Activated CD8-positive, alpha-beta memory T cell treated with anti-CD3 and anti-CD28 coated beads, Interleukin-2, amount 50 U/mL, for 1 hour (primary cell): ENCODE results near the gene JAM3.

ENCODE experiments used
- DNase-seq: peaks from one replicate; pipeline ENCODE4 v3.0.0-alpha.2; 2020; ENCODE audit errors: extremely low read depth

The JAM3 gene

DNA sequence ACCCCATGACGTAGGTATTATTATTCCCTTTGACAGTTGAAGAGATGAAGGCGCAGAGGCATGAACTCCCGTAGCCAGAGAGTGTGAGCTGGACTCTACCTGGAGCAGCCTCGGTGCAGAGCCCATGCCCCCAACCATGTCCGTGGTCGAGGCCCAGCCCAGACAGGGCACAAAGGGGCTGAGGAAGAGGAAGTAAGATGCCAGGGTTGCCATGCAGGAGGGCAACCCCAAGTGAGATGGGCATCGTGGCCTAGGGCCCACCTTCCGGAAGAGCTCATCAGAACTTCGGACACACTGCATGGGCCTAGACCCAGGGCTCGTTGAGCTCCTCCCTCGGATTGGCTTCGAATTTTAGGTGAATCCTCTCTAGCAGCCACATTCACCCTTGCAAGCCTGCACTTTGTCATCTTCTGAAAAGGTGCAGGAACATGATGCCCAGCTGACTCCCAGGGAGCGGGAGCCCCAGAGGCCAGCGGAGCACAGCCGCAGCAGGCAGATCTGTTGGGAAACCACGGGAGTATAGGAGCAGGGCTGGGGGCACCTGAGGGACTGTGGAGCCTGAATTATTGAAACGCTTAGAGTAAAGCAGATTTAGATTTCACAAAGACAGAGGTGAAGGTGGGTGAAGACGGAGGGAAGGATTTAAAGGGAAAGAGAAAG is 29.0 kb upstream of the JAM3 start:
- DNase-seq, result no peak

DNA sequence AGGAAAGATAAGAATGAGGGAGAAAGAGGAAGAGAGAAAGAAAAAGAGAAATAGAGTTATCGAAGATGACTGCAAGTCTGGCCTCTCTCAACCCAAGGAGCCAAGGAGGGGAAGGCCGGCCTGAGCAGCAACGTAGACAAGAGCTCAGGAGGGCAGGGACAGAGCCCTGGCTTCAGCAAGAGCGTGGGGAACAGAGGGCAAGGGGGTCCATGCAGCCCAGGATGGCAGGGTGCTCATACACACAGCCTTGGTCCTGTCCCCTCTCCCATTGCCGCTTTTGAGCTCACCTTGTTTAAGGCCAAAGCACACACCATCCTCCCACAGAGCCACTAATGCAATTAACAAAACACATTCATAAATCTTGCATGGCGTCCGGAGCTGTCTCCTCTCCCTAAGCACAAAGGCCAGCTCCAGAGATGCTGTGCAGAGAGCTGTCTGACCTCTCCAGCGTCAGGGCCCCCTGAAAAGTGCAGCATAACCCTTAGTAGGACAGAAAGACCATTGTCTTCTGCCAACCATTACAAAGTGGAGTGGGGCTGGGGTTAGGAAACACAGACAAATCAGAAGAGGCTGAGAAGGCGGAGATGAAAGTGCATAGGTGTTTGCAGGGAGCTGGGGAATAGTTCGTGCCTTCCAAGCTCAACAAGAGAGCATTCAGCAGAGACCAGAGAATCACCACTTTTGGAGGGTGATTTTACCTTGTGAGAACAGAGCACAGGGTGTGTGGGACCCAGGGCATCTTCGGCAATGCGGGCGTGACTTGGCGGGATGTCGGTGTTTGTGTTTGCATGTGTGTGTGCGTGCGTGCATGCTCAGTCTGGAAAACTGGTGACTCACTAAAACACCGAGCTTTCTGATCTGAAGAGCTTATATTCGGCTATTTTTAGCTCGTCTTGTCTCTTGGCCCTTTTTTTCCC is 28.2 kb upstream of the JAM3 start:
- DNase-seq, result no peak

DNA sequence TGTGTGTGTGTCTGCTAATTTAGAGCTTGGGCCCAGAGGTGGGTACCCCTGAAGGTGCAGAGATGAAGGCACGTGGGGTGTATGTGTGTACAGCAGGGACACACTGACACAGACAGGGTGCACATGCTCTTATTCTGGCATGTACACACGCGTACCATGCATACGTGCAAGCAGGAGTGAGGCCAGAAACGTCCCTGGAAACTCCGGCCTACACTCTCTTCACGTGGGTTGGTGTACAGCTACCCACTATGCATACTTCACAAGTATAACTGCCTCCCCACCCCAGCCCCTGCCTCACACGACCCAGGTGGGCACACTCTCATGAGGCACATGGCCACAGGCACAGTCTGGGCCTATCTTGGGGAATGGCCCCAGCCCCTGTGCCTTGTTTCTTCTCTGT is 27.5 kb upstream of the JAM3 start:
- no peak for DNase-seq

DNA sequence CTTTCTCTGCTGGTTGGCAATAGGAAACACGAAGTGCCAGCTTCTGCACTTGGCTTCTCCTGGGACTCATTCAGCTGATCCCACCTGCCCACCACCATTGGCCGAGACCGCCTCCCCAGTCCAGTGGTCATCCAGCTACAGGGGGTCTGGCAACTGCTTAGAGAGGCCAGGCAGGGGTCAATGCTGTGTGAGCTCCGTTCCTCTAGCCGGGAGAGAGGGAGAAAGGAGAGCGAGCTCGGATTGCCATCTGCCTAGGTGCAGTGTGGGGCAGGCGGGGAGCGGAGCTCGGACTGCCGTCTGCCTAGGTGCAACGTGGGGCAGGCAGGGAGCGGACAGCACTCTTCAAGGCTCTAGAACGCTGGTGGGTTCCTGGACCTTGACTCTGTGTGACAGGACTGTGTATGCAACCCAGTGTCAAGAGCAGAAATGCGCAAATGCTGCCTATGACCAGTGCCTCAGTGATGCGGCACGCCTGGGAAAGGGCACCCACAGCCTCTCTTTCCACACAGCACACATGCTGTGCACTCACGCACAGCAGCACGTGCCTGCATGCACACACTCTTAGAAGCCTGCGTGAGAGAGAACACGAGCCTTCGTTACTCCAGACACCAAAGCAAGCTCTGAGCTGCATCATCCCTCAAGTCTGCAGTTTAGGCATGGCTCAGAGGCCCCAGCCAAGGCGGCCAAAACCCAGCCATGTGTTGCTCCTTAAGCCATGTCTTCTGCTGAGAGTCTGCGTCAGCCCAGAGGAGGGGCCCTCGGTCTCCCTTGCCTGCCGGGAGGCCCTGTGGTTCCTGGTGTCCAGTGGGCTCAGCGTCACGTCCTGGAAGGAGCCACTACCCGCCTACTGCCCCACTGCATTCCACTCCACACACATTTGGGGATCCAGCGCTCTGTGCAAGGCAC is 26.8 kb upstream of the JAM3 start:
- no peak for DNase-seq

DNA sequence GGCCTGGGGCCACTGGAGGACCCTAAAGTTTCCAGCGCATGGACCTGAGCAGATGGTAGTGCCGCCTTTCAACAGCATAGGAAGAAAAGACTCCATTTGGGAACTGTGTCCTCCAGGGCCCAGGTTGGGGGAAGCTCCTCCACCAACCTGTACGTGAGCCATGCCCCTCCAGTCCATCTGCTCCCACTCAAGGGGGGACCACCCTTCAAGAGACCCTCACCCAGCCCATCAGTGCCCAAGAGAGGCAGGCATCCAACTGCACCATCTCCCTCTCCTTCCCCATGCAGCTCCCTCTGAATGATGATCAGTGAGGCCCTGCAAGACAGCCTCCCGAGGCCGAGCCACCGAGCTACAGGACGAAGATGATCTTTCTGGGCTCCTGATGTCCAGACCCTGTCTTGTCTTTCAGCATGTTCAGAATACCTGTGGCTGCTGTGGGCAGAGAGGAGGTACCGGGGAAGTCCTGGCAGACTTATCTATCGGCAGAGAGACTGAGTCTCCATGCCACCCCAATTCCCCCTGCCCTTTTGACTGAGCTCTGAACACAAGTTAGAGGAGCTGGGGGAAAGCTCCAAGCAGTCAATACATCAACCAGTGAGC is 25.0 kb upstream of the JAM3 start:
- no peak for DNase-seq

DNA sequence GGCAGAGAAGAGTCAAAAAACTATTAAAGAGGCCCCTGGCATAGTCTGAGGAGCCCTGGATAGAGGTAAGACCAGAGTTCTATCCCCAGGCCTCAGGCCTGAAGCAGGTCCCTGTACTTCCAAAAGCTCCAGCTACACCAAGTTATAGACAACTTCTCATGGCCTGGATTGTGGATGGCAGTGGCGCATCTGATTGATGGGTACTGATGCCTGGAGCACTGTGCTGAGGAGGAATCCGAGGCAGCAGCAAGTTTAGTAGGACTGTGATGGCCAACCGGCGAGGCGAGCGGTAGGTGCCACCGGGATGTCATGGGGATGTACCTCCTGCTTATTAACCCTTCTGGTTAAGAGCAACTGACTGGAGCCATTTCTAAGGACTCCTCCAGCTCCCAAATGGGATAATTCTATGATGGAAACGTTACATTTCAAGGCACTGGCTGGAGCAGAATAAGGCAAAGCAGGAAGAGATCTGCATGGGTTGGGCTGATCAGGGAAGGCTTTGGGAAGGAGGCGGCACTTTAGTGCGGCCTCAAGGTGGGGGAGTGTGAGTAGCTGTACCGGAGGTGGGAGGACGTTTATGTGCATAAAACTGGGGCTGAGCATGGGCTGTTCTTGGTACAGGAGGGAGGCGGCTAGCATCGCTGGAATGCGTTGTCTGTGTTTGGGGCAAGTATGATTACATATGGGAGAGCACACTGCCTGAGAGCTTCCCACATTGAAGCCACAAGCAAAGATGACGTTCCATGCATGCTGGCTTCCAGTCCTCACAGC is 24.2 kb upstream of the JAM3 start:
- DNase-seq, result no peak

DNA sequence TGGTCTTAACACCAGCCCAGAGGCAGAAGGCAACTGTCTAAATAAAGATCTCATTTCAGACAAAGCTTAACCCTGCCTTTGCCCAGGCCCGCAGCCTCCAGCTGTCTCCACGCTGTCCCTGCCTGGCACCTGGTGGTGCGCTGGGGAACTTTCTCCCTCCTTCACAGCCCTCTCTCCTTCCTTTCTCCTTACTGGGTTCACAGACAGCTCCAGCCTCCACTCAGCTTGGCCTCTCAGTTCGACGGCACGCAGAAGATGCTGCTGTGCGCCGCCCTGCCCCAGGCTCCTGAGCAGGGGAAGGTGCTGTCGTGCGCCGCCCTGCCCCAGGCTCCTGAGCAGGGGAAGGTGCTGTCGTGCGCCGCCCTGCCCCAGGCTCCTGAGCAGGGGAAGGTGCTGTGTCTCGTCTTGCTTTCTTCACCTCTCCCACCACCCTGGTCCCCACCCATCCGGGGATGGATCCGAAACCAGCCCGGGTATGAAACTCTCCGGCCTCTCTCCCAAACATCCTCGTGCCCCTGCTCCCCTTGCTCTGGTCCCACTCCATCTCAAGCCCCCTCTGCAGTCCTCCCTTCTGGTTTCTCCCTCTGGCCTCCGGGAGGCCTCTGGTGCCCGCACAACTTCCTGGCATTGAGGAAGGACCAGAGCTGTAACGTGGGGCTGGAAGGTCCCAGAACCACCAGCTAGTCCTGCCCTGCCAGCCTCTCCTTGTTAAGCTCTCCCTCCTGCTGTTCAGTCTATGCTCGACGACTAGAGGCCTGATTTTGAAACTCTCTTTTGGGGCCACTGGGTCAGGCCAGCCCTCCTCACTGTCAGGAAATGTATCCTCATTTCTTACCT is 22.9 kb upstream of the JAM3 start:
- no peak for DNase-seq

DNA sequence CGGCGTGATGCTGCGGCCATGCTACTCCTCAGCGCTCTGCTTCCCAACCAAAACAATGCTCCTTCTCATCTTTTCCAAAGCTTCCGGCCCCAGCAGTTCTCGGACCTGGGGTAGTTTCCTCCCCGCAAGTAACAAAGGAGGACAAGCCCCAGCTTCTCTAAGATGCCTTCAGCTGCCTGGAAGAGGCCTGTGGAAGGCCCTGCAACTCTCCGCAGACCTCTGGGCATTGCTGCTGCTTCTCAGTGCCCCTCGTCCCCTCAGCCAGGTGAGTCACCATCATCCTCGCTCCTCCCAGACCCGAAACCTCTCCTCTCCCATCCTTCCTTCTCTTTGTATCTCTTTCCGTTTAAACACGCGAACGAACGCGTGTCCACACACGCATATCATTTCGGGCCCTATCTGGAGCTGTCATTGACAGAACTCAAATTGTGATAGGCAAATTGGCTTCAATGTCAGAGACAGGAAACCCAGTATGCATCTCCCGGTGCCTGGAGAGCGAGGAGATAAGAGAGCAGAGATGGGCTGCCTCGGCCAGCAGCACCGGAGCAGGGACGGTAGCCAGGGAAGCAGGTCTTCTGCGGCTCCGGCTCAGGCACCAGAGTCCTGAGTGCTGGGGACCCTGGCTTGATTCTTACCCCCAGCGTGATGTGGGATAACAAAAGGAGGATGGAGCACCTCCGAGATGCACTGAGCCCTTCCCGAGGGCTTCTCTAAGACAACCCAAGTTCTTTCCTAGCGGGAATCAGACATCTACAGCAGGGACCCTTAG is 22.0 kb upstream of the JAM3 start:
- no peak for DNase-seq

DNA sequence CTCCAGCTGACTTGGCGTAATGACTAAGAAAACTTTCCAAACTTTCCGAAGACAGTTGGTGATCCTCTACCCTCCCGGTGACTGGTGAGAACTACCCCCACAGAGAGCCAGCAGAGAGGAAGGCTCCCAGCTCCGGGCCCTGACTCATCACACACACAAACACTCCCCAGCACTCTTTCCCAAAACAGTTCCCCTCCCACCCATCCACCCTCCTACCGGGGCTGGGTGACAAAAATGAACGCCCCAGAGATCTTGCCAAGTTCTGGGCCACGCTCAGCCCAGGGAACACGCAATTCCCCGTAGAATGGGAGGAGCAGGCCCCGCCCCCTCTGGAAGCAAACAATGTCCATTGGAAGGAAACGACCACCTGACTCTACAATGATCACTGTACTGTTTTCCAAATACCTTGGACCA is 21.3 kb upstream of the JAM3 start:
- DNase-seq, result no peak

DNA sequence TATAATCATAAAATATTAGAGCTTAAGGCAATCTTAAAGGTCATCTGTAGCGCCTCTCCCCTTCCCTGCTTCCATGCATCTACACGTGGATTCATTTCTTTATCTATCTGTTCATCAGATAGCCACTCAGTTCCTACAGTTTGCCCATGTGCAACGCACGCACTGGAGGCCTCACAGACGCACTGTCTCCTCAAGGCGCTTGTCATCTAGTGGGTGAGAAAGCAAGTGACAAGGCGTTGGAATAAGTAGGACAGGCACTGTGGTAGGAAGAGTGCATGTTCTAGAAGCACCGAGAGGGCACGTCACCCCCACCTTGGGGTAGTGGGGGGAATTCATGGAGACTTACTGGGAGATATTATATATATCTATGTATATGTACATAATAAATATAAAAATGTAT is 20.8 kb upstream of the JAM3 start:
- no peak for DNase-seq

DNA sequence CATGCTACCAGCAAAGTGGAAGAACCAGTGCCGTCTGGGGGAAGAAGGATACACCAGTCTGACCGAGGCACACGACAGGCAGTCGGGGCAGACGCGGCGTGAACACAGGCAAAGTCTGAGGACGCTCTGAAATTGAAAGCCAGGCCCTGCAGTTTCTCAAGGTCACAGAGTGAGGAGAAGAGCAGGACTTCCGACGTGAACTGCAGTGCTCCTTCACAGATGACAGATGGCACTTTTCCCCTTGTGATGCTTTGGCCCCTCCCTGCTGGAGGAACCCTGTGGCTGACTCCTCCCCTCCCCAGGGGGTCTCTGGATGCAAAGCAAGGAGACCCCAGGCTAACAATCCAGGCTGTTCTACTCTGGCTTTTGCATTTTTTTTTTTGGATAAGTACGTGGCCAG is 19.6 kb upstream of the JAM3 start:
- no peak for DNase-seq

DNA sequence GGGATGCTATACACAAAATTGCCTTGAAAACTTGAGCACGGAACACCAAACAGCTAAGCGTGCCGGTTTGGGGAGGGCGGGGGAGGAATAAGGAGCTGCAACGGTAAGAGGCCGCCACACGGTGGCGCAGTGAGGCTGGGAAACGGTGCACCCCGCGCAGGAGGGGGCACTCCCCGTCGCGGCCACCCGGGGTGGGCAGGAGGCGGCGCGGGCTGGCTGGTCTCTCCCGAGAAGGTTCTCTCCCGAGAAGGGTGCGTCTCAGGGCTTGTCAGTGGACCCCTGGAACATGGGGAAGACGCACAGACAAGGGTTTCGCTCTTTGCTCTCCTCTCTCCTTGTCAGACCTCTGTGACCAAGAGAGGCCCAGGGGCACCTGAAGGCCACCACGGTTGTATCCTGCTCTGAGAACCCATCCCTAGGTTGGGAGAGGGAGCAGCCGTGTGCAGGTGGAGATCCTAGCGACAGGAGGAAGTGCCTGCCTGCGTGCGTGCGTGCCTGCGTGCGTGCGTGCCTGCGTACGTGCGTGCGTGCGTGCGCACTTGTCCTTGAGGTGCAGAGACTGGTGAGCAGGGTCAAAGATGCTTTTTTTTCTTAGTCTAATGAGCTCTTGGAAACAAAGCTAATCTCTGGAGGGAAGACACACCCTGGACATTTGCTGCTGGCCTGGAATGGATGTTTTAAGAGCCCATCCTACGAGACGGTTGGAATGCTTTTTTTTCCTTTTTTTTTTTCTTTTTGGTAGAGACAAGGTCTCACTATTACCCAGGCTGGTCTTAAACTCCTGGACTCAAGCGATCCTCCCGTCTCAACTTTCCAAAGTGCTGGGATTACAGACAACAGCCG is 18.1 kb upstream of the JAM3 start:
- DNase-seq, result no peak

DNA sequence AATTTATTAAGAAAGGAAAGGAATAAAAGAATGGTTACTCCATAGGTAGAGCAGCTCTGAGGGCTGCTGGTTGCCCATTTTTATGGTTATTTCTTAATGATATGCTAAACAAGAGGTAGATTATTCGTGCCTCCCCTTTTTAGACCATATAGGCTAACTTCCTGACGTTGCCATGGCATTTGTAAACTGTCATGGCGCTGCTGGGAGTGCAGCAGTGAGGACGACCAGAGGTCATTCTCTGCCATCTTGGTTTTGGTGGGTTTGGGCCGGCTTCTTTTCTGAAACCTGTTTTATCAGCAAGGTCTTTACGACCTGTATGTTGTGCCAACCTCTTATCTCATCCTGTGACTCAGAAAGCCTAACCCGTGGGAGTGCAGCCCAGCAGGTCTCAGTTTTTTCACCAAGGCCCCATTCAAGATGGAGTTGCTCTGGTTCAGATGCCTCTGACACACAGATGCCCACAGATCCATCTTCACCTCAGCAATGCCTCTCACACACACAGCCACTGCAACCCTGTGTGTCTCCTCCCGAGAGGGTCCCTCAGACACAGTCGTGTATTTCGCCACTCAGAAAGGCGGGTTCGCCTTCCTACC is 16.4 kb upstream of the JAM3 start:
- DNase-seq, result no peak

DNA sequence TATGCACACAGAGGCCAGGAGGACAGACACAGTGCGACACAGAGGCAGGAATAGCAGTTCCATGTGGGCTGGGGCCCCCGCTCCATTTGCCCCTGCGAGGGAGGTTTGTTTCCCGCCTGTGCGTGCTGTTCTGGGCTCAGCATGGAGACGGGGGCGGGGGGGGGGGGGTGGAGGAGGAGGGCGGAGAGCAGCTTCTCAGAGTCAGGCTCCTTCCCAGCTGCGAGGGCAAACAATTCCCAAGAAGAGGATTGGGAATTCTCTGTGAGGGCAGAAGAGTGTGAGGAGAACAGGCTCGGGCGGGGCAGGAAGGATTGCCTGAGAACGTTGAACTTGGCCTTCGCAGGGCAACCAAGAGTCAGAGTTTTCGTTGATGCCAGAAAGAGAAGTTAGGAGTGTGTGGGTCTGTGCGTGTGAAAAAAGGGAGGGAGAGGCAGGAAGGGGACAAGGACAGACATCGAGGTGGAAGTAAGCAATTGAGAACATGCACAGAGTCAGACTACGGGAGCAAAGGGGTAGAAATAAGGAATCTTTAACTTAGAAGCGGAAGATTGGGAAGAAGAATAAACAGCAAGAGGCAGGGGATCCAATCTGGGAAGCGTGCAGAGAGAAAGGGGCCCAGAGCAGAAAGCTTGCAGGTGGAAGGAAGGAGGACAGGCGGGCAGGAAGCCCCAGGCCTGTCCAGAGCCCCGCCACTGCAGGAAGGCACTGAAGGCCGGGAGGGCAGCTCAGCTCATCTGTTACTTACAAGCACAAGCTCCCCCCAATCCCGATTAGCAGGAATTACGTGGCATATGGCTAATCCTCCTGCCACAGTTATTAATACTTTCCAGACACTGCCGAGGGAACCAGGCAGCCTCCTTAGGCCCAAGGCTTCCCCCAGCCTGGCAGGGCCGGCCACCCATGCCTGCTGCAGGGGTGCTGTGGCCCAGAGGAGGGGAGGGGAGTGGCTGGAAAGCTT is 15.6 kb upstream of the JAM3 start:
- no peak for DNase-seq

DNA sequence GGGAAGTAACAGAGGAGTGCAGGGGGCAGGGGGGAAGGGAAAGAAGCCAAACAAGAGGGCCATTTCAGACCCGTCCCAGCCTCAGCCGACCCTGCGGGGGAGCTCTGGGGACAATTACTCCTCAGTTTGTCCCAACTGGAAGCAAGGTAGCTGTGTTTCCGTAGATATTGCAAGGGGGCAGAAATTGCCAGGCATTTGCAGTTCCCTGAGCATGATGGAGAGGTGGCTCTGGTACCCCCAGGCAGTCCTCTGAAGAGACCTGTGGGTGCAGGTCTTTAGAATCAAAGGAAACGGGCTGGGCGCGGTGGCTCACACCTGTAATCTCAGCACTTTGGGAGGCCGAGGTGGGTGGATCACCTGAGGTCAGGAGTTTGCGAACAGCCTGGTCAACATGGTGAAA is 13.8 kb upstream of the JAM3 start:
- no peak for DNase-seq

DNA sequence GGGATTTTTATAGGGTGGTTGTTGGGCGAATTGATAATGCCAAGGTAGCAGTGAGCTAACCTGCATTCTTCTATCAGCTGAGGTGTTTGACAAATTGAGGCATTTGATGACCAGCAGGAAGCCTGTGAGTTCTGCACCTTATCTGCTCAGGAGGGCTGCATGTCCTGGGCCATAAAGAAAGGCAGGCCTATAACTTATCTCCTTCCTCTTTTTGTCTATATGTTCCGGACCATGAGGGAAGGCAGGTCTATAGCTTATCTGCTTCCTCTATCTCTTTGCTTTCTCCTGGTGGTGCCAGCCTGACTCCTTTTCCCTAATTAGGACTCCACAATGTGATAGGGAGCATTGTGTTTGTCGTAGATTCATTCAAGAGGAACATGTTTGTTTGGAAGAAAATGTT is 8.6 kb upstream of the JAM3 start:
- DNase-seq, result no peak
